ENCODE measurements around the gene GLIPR1L2. TPM values are rescaled to one million over a fixed set of nuclear protein-coding genes. Genes with fewer than 3 reads are reported as not detected.
A peak's percentile ranks its signal among the peaks of the same experiment; 100 is the strongest.
"Not testable (repeated sequence)": the region's sequence is repeated elsewhere in the genome, so short reads cannot be mapped to it uniquely, and the experiment has no call there.

Gene GLIPR1L2
- total RNA-seq, 6 experiments from 2014 or later: 0.33 to 0.83 (median 0.54) TPM

- Mint-ChIP-seq H3K36me3 (ENCODE audit: low read depth) (peaks cover 11% of the 10 kb centered on the region), H3K27me3 (ENCODE audit: insufficient read depth) (no peaks in the 10 kb centered on the region), H3K27ac (no peak overlapping the region; the same call in 1 of the 2 replicates), H3K9me3 (peaks cover 6% of the 10 kb centered on the region), H3K4me1 (ENCODE audit: low read depth) (peaks cover 28% of the 10 kb centered on the region), H3K4me3 (no peak overlapping the region)
- TF ChIP-seq, protein P1, sequence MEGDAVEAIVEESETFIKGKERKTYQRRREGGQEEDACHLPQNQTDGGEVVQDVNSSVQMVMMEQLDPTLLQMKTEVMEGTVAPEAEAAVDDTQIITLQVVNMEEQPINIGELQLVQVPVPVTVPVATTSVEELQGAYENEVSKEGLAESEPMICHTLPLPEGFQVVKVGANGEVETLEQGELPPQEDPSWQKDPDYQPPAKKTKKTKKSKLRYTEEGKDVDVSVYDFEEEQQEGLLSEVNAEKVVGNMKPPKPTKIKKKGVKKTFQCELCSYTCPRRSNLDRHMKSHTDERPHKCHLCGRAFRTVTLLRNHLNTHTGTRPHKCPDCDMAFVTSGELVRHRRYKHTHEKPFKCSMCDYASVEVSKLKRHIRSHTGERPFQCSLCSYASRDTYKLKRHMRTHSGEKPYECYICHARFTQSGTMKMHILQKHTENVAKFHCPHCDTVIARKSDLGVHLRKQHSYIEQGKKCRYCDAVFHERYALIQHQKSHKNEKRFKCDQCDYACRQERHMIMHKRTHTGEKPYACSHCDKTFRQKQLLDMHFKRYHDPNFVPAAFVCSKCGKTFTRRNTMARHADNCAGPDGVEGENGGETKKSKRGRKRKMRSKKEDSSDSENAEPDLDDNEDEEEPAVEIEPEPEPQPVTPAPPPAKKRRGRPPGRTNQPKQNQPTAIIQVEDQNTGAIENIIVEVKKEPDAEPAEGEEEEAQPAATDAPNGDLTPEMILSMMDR (IDR thresholded peaks at IDR 0.05): no peak
- peak; percentile 39 for DNase-seq
Measured at GRCh38 chr12:75452675-75453330, 61.9 kb downstream of the GLIPR1L2 start.

DNA sequence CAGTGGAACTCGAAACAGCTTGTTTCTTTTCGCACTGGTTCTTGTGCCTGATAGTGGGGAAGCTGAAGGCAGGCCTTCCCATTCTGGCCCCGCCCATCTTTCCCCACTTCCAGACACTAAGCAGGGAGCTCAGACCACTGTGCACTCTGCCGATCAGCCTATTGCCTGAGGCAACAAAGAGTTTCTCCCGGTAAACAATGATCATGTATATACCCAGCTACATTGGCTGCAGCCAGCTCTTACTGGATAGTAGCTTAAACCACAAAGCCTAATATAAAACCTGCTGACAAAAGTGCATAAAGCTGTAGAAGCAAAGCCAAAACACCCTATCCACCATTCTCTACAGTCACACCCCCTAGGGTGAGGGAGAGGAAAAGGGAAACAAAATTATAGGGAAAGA is 65.0 kb downstream of the GLIPR1L2 start:
- peaks cover 30% of the 10 kb centered on the region for H3K4me1 Mint-ChIP-seq (ENCODE audit: low read depth)
- no peak overlapping the region for H3K27ac Mint-ChIP-seq
- TF ChIP-seq, protein P1 (IDR thresholded peaks at IDR 0.05): no peak
- H3K4me3 Mint-ChIP-seq: no peak overlapping the region
- no peaks in the 10 kb centered on the region for H3K27me3 Mint-ChIP-seq (ENCODE audit: insufficient read depth)
- no peak for DNase-seq
- peaks cover 13% of the 10 kb centered on the region for H3K9me3 Mint-ChIP-seq
- H3K36me3 Mint-ChIP-seq (ENCODE audit: low read depth): peaks cover 16% of the 10 kb centered on the region

GRCh38 chr12:75457191-75457590 is 66.3 kb downstream of the GLIPR1L2 start:
- Mint-ChIP-seq H3K9me3 (peaks cover 13% of the 10 kb centered on the region), H3K36me3 (ENCODE audit: low read depth) (peaks cover 16% of the 10 kb centered on the region), H3K4me3 (no peak overlapping the region), H3K27ac (no peak overlapping the region), H3K27me3 (ENCODE audit: insufficient read depth) (no peaks in the 10 kb centered on the region), H3K4me1 (ENCODE audit: low read depth) (peaks cover 33% of the 10 kb centered on the region)
- no peak for DNase-seq
- TF ChIP-seq, protein P1 (IDR thresholded peaks at IDR 0.05): no peak

GRCh38 chr12:75457866-75458265 is 67.0 kb downstream of the GLIPR1L2 start:
- DNase-seq; H3K4me3 Mint-ChIP-seq; H3K27me3 Mint-ChIP-seq (ENCODE audit: insufficient read depth); H3K27ac Mint-ChIP-seq: not testable (repeated sequence)
- peaks cover 28% of the 10 kb centered on the region for H3K4me1 Mint-ChIP-seq (ENCODE audit: low read depth)
- peaks cover 13% of the 10 kb centered on the region for H3K9me3 Mint-ChIP-seq
- peaks cover 16% of the 10 kb centered on the region for H3K36me3 Mint-ChIP-seq (ENCODE audit: low read depth)

DNA sequence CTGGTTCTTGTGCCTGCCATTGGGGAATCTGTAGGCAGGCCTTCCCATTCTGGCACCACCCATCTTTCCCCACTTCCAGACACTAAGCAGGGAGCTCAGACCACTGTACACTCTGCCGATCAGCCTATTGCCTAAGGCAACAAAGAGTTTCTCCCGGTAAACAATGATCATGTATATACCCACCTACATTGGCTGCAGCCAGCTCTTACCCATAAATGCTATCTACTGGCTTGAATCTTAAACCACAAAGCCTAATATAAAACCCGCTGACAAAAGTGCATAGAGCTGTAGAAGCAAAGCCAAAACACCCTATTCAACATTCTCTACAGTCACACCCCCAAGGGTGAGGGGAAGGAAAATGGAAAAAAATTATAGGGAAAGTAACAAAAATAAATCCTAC is 68.9 kb downstream of the GLIPR1L2 start:
- Mint-ChIP-seq H3K36me3 (ENCODE audit: low read depth) (peaks cover 16% of the 10 kb centered on the region), H3K4me3 (no peak overlapping the region), H3K9me3 (peaks cover 13% of the 10 kb centered on the region), H3K27ac (no peak overlapping the region), H3K27me3 (ENCODE audit: insufficient read depth) (no peaks in the 10 kb centered on the region; the same call in 1 of the 2 replicates), H3K4me1 (ENCODE audit: low read depth) (peaks cover 20% of the 10 kb centered on the region)
- DNase-seq: no peak
- TF ChIP-seq, protein P1 (IDR thresholded peaks at IDR 0.05): no peak

- TF ChIP-seq, protein P1 (IDR thresholded peaks at IDR 0.05): no peak
- no peak for DNase-seq
- Mint-ChIP-seq H3K4me1 (ENCODE audit: low read depth) (peaks cover 20% of the 10 kb centered on the region), H3K27ac (no peak overlapping the region), H3K27me3 (ENCODE audit: insufficient read depth) (no peaks in the 10 kb centered on the region; the same call in 1 of the 2 replicates), H3K36me3 (ENCODE audit: low read depth) (peaks cover 16% of the 10 kb centered on the region), H3K9me3 (peaks cover 13% of the 10 kb centered on the region), H3K4me3 (no peak overlapping the region)
Measured at GRCh38 chr12:75460204-75460603, 69.3 kb downstream of the GLIPR1L2 start.
